HG03575 (cell line): ENCODE results near the gene EFCAB11.

Source experiments
- ATAC-seq: cut with Tn5 transposase; IDR thresholded peaks from one replicate; pipeline ENCODE4 v1.9.1; 2021; ENCODE audit not compliant: unreplicated experiment, insufficient number of reproducible peaks, low FRiP score; ENCODE audit errors: extremely low read depth

The EFCAB11 gene

DNA sequence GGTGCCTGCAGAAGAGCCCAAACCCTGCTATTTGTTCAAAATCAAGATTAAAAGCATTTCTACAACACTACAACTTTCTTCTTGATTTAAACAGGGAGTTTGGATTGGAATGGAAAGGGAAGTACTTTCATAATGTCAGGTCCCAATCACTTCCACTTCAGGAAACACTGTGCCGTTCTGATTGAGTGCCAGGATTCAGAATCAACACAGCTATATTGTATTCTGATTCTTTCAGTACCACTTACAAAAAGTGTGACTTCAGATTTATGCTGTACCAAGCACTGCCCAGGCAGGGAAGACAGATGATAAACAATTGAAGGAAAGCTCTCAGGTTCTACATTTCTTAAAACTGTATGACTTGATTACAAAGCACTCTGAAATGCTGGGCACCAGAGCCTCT, 4.4 kb upstream of the EFCAB11 start:
- no peak for ATAC-seq

DNA sequence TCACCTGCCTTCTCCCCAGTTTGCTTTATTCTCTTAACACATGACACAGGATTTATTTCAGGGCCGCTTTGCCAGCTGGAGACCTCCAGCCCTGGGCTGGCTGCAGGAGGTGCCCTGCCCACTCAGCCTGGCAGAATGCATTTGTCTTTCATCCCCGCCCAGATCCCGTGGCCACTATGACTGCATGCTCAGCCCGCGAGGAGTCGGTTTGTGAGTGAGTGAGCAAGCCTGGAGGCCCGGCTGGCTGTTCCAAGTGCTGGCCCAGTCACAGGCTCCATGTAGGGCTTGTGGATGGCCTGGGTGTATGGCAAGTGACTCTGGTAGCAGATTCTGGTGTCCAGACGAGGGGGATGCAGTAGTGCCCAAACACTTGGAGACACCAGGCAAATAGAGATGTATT, 3.3 kb upstream of the EFCAB11 start:
- ATAC-seq: no peak

DNA sequence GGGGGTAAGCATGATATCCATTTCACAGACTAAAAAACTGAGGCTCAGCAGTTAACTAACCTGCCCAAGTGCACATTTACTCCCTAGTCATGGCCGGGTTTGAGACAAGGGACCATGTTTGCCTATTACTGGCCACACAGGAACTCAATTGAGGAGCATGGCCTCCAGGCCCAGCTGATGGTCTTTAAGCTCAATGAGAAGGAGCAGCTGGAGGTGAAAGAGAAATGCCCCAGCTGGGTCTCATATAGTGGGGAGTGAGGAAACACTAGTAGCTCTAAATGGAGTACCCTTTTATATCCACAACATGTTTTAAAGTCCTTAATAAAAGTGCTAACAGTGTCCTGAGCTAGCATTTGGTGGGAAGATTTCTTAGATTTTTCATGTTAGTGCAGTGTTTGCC, 2.8 kb upstream of the EFCAB11 start:
- no peak for ATAC-seq

DNA sequence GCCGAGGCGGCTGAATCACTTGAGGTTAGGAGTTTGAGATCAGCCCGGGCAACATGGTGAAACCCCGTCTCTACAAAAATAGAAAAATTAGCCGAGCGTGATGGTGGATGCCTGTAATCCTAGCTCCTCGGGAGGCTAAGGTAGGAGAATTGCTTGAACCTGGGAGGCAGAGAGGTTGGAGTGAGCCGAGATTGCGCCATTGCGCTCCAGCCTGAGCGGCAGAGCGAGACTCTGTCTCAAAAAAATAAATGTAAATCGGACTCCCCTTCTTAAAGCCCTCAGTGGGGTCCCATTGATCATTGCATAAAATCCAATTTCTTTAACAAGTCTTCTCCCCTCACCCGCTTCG, 2.1 kb upstream of the EFCAB11 start:
- no peak for ATAC-seq

DNA sequence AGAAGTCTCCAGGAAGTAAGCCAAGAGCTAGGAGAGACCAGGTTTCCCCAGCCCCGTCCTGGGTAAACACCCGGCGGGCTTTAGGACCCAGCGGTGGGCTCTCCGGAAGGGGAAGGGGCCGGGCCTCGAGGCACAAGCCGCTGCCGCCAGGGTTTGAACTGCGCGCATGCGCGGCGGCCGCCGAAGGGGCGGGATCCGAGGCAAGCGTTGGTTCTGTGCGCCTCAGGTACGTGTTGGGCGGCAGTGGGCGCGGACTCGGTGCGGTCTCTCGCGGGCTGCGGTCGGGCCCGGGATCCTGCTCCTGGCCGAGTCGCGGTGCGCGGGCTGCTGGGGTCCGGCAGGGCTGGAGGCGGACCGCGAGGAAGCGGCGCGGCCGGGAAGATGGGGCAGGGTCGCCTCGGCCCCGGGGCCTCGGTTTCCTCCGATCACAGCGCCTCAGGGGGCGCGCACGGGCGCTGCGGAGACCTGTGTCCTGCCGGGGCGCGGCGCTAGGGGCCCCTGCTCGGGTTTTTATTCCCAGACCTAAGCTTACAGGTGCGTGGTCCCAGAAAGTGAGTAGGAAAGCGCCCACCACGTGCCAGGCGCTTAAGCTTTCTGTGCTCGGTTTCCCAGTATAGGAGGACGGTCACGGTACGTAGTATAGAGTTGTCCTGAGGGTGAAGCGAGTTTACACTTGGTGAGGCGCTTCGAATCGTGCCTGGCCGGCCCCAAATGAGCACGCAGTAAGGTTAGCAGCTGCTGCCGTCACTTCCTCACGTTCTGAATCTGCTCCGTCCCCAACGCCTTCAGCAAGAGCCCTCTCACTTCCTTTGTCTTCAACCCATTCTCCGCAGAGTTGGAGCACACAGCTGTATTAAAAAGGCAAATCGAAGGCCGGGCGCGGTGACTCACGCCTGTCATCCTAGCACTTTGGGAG, 1.5 kb upstream of the EFCAB11 start, which contains the start of gene TDP1:
TDP1 (plus strand) TSS at position 183 of the 916 bp plus-strand sequence. CDS start 7,188 bp downstream, outside the sequence.
- peak; percentile 40 for ATAC-seq

DNA sequence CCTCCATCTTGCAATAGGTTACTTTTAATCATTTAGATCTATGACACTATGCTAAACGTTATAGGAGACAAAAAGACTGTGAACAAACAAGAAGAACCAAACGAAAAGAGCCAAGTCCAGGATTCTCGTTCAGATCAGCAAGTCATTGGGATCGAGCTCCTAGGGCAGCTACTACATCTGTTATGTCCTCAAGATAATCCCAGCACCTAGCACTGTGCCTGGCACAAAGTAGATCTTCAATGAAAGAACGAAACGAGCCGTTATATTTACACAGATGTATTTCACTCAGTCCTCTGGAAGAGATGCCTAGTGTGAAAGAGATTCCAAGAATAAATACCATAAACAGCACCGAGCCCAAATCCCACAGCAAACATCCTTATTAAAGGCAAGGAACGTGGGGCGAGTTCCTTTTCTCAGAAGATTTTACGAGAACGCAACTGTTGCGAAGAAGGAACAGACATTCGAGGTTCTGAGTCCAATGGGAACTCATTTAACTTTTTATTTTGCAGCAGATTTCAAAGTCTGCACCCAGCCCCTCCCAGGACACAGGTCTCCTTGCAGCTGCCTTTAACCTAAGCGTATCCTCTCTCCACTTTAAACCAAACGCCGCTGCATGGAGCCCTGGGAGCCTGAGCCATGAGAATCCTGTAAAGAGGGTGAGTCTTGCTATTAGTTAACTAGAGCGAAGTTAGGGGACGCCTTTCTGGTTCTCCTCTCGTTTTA, 653 bp upstream of the EFCAB11 start:
- no peak for ATAC-seq

DNA sequence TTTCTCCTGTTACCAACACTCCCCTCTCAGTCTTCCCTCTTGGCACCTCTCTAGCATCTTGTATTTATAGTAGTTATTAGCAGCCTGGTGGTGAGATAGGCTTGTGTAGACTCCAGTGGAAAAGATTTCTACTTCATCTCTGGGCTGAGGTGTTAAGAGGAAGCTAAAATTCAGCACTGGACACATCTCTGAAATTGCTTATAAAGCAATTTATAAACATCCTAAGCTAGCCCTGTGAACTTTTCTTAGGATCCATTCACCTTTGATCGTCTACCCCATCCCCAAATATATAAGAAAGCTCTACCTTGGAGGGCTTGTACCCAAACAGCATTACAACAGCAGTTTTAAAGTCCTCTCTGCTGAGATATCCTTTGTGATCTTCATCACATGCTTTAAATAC, 928 bp downstream of the EFCAB11 start:
- ATAC-seq: no peak

DNA sequence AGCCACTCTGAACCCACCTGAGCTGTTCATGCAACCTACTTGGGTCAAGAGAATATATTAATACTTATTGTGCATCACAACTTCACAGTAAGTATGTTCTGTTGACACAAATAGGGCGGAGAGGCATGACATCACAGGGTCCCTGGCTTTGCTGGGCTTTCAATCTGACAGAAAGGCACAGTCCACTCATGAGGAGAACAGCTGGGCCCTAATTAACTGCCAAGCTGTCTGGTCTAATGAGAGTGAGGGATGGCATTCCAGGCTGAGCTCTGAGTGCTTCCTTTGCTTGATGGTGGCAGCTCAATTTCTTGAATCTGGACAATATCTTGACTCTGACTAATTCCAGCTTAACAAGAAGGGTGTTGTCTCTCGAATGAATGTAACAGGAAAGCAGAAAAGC, 2.0 kb downstream of the EFCAB11 start:
- no peak for ATAC-seq

DNA sequence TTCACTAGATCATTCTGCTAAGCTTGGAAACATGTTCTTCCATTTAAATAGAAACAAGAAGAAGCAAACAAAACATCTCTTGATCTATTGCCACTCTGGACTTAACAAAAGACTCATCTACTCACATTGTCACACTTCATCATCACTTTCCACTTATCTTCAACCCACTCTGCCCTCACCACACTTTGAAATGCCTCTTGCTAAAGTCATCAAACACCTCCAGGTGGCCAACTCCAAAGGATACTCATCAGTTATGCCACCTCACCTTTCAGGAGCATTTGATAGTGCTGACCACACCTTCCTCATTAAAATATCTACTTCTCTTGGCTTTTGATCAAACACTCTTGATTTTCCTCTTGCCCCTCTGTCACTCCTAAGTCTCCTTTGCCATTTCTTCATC, 7.2 kb downstream of the EFCAB11 start:
- ATAC-seq: no peak

DNA sequence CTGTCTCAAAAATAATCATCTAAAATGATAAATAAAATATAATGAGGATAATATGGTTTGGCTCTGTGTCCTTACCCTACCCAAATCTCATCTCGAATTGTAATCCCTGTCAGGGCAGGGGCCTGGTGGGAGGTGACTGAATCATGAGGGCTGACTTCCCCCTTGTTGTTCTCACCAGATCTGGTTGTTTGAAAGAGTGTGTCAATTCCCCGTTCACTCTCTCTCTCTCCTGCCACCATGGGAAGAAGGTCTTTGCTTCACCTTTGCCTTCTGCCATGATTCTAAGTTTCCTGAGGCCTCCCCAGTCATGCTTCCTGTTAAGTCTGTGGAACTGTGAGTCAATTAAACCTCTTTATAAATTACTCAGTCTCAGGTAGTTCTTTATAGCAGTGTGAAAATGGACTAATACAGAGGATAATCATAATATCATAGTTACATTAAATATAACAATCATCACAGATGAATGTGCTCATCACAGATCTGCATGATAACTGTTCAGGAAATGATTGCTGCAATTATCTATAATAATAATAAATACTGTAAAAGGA, 12.6 kb downstream of the EFCAB11 start:
- no peak for ATAC-seq

DNA sequence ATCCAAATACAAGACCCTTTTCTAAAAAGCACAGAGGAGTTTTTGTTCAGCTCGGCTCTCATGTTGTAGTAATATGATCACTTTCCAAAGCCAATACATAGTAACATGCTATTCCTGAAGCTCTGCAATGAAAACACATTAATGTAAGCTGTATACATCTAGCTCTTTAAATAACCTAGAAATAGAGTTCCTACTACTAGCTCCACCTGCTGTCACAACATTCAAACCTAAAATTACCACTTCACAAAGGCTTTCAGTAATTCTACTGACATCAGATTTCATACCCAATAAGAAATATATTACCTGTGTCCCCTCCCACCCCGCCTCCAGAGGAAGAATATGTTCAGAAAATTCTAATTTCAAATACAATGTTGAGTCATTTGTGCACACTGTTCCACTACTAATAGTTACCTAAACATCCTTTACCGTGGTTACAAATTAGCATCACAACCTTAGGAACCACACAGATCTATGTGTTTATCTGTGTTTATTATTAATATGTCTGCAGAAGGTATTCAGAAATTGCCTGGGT, 17.8 kb downstream of the EFCAB11 start:
- ATAC-seq: no peak

DNA sequence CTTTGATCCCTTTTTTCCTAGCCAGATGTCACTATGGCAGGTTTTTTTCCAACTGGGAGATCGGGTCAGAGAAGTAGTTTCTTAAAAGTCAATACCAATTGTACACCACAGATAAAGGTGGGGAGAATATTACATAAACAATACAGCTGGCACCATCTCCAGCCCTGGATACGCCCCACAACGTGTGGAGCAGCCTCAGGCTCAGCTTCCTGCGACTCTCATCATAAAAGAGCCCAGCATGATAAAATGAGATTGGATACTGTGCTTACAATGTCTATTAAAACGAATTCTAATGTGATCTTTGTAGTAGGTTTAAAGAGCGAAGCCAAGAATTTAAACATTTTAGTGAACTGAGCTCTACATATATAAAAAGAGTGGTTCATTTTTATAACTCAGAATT, 21.5 kb downstream of the EFCAB11 start:
- no peak for ATAC-seq

DNA sequence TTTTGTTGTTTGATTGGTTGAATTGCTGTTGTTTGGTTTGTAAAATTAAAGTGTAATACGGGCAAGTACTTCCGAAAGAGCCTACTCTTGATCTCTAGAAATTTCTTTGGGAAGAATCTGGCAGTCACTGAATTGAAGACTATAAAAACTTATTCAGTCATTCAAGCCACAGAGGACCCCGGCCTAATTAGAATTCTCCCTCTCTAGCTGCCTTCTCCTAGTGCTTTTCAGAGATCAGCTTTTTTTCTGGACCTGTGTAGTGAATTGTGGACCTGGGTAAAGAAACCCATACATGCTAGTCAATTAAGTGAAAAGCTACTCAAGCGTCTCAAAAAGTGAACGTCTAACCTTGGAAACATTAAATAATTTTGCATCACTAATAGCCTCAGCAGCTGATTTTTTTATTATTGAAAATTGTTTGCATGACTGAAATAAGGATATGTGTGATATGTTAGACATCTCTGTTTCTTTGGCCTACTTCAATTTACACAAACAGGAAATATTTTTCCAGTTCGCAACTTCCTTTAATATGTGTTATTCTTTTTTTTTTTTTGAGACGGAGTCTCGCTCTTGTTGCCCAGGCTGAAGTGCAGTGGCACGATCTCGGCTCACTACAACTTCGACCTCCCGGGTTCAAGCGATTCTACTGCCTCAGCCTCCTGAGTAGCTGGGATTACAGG, 27.2 kb downstream of the EFCAB11 start:
- ATAC-seq: no peak

DNA sequence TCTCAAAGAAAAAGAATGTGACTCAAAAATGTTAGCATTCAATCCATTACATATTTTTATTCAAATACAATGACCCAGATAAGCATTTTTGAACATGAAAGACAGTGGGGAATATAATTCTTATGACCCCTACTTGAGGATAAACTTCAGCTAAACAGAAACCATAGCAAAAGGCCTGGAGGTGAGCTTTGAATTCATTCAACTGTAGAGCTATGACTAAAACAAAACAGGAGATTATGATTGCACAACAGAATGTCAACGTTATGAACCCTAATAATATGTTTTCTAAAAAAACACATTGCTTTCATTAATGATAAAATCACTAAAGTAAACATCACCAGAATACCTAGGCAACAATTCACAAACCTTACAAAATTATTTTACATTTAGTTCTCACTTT, 27.8 kb downstream of the EFCAB11 start:
- ATAC-seq: no peak

DNA sequence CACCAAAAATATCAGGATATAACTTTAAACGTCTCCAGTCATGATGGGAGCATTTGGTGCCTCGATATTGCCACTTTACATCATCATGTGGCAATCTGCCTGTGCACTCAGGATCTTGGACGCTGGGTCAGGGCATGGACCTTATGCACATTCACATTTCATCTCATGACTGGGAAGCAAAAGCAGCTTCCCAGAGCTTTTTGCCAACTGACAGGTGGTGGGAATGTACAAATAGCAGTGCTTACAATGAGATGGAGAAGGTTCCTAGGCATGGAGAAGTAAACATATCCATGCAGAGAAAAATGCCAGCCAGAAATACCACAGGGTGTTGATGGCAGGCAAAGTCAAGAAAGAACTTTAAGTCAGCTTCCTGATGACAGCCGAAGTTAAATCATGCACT, 30.3 kb downstream of the EFCAB11 start:
- no peak for ATAC-seq

DNA sequence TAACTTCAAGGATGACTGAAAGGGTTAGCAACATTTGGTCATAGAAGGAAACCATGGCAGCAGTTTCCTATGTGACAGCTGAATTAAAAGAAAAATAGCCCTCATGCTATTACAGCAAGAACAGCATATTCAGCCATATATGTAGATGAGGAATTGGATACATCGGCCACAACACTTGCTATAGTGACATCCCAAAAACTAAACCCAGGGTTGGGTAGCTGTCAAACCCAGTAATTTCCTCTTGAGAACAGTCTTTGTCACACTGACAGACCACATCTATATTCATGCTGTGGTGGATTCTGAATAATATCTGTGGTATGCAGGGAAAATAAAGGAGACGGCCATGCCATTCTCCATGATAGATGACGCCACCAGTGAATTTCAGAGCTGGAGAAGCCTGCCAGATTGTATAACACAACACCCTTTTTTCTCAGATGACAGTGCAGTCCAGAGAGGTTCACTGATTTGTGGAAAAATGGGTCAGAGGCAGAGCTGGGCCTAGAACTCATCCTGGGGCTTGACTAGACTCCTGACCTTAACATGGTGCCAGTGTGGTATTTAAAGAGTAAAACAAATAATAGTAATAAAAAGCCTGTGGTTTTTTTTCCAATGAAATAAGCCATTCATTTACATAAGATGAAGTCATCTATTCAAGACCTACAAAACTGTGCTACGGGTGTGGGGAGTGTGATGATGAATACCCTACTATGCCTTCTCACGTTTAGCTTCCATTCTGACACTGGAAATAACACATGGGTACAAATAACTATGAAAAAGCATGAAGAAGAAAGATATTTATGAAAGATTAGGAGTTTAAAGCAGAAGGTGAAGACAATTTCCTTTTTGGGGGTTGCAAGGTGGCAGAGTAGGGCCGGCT, 32.3 kb downstream of the EFCAB11 start:
- ATAC-seq: no peak

DNA sequence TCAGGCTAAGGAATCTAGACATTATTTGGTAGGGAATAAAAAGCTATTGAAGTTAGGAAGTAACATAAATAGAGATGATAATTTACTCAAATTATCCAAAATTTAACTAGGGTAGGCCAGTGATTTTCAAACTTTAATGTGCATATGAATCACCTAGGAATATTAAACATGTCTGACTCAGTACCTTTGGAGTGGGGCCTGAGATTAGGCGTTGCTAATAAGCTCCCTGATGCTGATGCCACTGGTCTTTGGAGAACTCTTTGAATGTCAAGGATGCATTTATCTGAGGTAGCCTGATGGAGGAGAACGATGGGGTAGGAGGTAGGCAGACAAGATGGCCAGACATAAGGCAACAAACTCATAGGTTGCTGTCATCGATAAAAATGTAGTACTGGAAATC, 33.2 kb downstream of the EFCAB11 start:
- no peak for ATAC-seq

DNA sequence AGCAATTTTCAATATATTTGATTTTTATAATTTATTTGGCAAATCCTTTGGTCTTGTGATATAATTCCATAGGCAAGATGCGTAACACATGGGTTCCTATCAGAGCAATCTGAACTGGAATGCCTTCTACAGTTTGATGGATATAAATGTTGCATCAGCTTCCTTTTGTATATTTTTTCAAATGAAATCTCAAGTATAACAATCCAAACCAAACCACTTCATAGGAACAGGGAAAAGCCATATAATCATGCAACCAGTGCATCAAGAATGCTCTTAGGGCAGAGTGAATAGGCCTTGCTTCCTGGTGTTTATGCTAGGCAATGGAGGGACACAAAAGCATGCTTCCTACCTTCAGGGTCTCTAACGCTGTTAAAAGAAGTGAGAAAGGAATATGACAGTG, 34.5 kb downstream of the EFCAB11 start:
- no peak for ATAC-seq
